ENCODE data around the gene MARCO. TPM values are rescaled to one million over a fixed set of nuclear protein-coding genes. Genes with fewer than 3 reads are reported as not detected.

The MARCO gene
- total RNA-seq, 1 donor from 2014 or later, result not detected

DNA sequence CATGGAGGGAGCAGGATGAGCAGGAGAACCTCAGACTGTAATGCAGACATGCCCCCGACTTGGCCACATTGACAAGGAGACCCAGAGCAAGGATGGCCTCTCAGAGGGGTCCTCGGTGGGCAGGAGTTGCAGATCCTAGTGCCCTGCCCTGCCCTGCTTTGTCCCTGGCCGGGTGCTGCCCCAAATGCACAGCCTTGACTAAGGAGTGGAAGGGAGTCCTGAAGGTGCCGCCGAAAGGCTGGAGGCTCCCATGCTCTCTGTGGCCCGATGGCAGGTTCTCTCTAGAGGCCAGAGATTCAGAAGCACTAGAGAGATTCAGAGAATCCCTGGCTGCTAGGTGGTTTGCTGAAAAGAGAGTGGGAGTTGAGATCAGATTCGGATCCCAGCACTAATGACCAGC is 64.4 kb downstream of the MARCO start:
- Mint-ChIP-seq H3K36me3 (ENCODE audit: low read depth) (no peaks in the 10 kb centered on the region), H3K27ac (no peak overlapping the region), H3K27me3 (ENCODE audit: insufficient read depth) (peaks cover 13% of the 10 kb centered on the region), H3K4me3 (no peak overlapping the region), H3K9me3 (no peaks in the 10 kb centered on the region), H3K4me1 (ENCODE audit: low read depth) (no peaks in the 10 kb centered on the region)
- intact Hi-C loops (cut with micrococcal nuclease), result no loop called here
- no peak for DNase-seq (ENCODE audit: low spot score)

DNA sequence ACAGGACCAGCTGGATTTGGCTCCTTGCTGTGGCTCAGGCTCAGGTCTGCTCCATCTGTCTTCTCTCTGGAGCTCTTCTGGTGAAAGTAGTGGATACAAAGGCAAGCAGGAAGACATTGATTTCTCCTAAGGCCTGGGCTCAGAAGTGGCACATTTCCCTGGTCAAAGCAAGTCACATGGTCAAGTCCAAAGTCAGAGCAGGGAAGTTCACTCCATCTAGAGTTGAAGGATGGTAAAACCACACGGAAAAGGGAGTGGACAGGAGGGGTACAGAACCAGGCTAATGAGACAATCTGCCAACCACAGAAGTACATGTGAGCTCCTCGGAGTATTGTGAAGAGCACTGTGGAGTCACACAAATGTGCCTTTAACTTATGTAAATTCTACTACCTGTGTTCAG is 66.1 kb downstream of the MARCO start:
- Mint-ChIP-seq H3K4me1 (ENCODE audit: low read depth) (no peaks in the 10 kb centered on the region), H3K9me3 (no peaks in the 10 kb centered on the region), H3K27ac (no peak overlapping the region), H3K27me3 (ENCODE audit: insufficient read depth) (peaks cover 11% of the 10 kb centered on the region), H3K36me3 (ENCODE audit: low read depth) (no peaks in the 10 kb centered on the region), H3K4me3 (no peak overlapping the region)
- intact Hi-C loops (cut with micrococcal nuclease), result no loop called here
- DNase-seq (ENCODE audit: low spot score), result no peak

DNA sequence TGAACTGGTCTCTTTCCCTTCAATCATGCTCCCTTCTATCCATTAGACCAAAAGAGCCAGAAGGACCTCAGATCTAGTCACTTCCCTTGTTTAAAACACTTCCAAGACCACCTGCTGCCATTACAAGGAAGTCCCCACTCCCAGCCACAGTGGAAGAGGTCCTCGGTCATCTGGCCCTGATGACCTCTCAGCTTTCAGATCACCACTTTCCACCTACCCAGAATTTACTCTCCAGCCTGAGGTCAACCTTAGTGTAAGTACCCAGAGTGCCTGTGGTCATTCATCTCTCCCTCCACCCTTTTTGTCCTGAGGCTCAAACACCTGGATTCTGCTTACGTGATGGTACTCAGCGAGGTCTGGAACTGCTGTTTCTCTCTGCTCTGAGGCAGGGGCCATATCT is 67.1 kb downstream of the MARCO start:
- H3K9me3 Mint-ChIP-seq, result no peaks in the 10 kb centered on the region
- H3K27me3 Mint-ChIP-seq (ENCODE audit: insufficient read depth), result peaks cover 11% of the 10 kb centered on the region
- DNase-seq (ENCODE audit: low spot score), result no peak
- no peaks in the 10 kb centered on the region for H3K4me1 Mint-ChIP-seq (ENCODE audit: low read depth)
- no peaks in the 10 kb centered on the region for H3K36me3 Mint-ChIP-seq (ENCODE audit: low read depth)
- intact Hi-C loops (cut with micrococcal nuclease), result no loop called here
- no peak overlapping the region for H3K27ac Mint-ChIP-seq
- H3K4me3 Mint-ChIP-seq, result no peak overlapping the region

DNA sequence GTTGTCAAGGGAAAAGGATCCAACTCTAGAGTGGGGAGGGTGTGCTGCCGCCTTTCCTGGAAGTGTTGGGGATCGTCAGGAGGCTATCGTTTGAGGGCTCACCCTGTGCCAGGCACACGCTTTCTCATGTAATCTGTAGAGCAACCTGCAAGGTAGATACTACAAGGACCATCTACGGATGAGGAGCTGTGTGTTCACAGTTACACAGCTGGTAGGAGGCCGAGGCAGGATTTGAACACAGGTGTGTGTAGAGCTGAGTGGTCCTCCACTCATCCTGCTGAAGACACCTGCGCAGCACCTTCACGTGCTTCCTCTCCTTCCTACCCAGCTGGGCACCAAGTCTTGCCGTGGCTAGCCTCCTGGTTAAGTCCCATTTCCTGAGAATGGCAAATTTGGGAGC is 68.3 kb downstream of the MARCO start:
- Mint-ChIP-seq H3K4me1 (ENCODE audit: low read depth) (no peaks in the 10 kb centered on the region), H3K27me3 (ENCODE audit: insufficient read depth) (peaks cover 11% of the 10 kb centered on the region), H3K4me3 (no peak overlapping the region), H3K36me3 (ENCODE audit: low read depth) (no peaks in the 10 kb centered on the region), H3K9me3 (no peaks in the 10 kb centered on the region), H3K27ac (no peak overlapping the region)
- no peak for DNase-seq (ENCODE audit: low spot score)
- intact Hi-C loops (cut with micrococcal nuclease), result no loop called here

DNA sequence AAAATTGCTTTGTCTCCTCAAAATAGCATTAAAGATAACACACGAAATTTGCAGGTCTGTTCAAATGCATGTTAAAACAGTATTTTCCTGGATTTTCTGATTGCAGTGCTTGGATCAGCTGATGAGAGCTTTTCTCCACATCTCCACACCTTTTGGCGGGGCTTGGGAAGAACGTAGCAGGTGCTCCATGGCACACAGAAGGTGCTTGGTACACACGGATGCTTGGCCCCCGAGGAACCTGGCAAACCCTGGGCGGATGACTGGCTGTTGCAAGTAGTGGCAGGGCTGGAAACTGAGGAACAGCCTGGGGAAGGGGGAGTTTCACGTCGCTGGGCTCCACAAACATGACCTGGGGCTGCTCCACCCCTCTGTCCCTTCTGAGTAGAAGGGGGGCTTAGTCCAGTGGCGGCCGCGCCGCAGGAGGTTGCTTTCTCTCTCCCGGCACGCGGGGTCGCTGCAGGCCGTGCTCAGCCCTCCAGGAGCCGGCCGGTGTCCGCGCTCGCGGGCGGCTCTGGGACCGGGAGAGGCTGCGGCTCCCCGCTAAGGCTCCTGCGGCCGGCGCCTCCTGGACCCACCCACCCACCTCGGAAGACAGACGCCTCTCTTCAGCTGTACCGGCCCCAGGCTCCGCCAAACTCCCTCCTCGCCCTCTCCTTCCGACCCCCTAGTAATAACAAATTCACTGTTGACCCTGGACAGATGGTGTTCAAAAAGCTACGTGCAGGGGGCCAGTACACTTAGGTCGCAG is 69.3 kb downstream of the MARCO start:
- no peaks in the 10 kb centered on the region for H3K36me3 Mint-ChIP-seq (ENCODE audit: low read depth)
- DNase-seq (ENCODE audit: low spot score), result no peak
- H3K27ac Mint-ChIP-seq, result no peak overlapping the region
- peaks cover 11% of the 10 kb centered on the region for H3K27me3 Mint-ChIP-seq (ENCODE audit: insufficient read depth)
- intact Hi-C loops (cut with micrococcal nuclease), result no loop called here
- no peak overlapping the region for H3K4me3 Mint-ChIP-seq
- H3K9me3 Mint-ChIP-seq, result no peaks in the 10 kb centered on the region
- no peaks in the 10 kb centered on the region for H3K4me1 Mint-ChIP-seq (ENCODE audit: low read depth)

DNA sequence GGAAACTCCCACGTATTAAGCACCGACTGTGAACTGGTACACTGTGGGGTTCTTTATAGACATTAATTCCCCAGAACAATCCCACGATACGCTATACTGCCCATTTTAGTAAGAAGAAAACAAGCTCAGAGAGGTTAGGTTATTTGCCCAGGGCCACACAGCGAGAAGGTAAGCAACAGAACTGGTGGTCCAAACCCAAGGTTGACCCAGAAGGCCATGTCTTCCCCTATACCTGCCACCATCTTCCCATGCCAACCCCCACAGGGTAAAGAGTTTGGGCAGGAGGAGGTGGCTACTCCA is 69.9 kb downstream of the MARCO start:
- H3K4me3 Mint-ChIP-seq, result no peak overlapping the region
- H3K9me3 Mint-ChIP-seq, result no peaks in the 10 kb centered on the region
- no peaks in the 10 kb centered on the region for H3K36me3 Mint-ChIP-seq (ENCODE audit: low read depth)
- peaks cover 11% of the 10 kb centered on the region for H3K27me3 Mint-ChIP-seq (ENCODE audit: insufficient read depth)
- intact Hi-C loops (cut with micrococcal nuclease), result no loop called here
- no peak overlapping the region for H3K27ac Mint-ChIP-seq
- no peaks in the 10 kb centered on the region for H3K4me1 Mint-ChIP-seq (ENCODE audit: low read depth)
- no peak for DNase-seq (ENCODE audit: low spot score)

DNA sequence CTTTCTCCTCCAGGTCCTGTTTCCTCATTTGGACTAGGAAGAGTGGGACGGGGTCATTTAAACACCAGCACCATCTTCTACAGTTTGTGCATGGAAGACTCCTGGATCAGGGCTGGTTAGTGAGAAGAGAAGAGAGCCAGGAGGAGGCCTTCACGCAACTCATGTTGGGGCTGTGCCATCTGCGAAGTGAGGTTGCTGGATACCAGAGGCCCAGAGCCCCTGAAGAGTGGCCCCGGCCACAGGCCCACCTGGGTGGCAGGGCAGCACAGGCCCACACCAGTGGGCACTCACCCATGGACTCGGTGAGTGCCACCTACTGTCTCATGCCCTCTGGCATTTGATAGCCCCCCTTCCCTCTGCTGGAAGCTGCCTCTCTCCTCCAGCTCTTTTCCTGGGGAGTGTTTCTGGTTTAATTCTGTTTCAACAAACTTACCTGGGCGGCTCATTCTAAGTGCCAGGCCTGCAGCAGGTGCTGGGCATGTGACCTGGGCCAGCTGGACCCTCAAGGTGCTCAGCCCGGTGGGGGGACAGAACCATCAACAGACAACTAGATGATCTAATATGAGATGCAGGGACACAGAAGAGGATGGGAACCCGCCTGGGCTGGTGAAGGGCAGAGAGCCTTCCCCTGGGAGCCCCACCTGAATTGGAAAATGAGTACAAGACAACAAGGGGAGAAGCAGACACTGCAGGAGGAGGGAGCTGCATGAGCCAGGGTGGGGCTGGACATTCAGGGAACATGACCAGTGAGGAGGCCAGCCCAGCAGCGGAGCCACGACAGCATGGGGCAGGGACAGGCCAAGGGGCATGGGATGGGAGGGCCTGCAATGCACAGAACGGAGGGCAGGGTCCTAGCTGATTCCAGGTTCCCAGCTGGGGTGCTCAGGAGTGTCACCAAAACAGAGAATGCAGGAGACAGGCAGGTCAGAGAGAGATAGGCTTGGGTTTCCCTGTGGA is 70.6 kb downstream of the MARCO start:
- intact Hi-C loops (cut with micrococcal nuclease), result no loop called here
- H3K4me1 Mint-ChIP-seq (ENCODE audit: low read depth), result no peaks in the 10 kb centered on the region
- H3K27ac Mint-ChIP-seq, result no peak overlapping the region
- no peaks in the 10 kb centered on the region for H3K9me3 Mint-ChIP-seq
- no peak for DNase-seq (ENCODE audit: low spot score)
- no peaks in the 10 kb centered on the region for H3K36me3 Mint-ChIP-seq (ENCODE audit: low read depth)
- no peak overlapping the region for H3K4me3 Mint-ChIP-seq
- H3K27me3 Mint-ChIP-seq (ENCODE audit: insufficient read depth), result peaks cover 8% of the 10 kb centered on the region

DNA sequence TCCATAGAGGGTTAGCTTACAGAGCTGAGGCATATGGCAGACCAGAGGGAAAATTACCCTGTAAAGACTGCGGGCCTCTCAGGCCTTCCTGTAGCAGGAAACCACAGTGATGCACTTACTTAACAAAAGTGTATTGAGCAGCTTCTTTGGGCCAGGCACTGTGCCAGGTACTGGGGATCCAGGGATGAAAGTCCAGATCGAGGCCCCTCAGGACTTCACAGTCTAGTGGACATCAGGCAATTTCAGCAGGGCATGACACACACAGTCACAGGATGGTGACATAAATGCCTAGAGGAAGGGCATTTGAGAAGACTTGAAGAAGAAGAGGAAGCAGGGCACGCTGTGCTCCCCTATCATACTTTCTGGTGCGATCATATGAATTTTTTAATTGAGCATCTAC is 71.7 kb downstream of the MARCO start:
- Mint-ChIP-seq H3K27ac (peak overlapping the region; percentile 21), H3K9me3 (no peaks in the 10 kb centered on the region), H3K4me3 (no peak overlapping the region), H3K36me3 (ENCODE audit: low read depth) (no peaks in the 10 kb centered on the region), H3K4me1 (ENCODE audit: low read depth) (no peaks in the 10 kb centered on the region), H3K27me3 (ENCODE audit: insufficient read depth) (peaks cover 8% of the 10 kb centered on the region)
- no peak for DNase-seq (ENCODE audit: low spot score)
- intact Hi-C loops (cut with micrococcal nuclease), result no loop called here

DNA sequence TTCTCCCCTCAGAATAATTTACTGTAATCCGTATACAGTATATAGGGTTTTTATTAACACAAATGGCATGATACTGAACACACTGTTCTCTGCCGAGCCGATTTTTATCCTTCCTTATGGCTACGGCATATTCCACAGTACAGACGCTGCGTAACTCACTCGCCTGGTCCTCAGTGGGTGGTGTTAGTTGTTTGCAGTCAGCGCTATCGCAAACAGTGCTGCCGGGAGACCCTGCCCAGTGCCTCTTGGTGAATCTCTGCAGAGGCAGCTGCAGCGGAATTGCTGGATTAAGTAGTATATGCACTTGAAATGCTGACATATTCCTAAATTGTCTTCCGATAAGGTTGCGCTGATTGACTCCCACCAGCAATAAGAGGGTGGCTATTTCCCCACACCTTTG is 73.9 kb downstream of the MARCO start:
- no peaks in the 10 kb centered on the region for H3K9me3 Mint-ChIP-seq
- no peak overlapping the region for H3K27ac Mint-ChIP-seq
- no peak overlapping the region for H3K4me3 Mint-ChIP-seq
- DNase-seq (ENCODE audit: low spot score), result no peak
- H3K36me3 Mint-ChIP-seq (ENCODE audit: low read depth), result no peaks in the 10 kb centered on the region
- intact Hi-C loops (cut with micrococcal nuclease), result no loop called here
- no peaks in the 10 kb centered on the region for H3K4me1 Mint-ChIP-seq (ENCODE audit: low read depth)
- H3K27me3 Mint-ChIP-seq (ENCODE audit: insufficient read depth), result peaks cover 2% of the 10 kb centered on the region

DNA sequence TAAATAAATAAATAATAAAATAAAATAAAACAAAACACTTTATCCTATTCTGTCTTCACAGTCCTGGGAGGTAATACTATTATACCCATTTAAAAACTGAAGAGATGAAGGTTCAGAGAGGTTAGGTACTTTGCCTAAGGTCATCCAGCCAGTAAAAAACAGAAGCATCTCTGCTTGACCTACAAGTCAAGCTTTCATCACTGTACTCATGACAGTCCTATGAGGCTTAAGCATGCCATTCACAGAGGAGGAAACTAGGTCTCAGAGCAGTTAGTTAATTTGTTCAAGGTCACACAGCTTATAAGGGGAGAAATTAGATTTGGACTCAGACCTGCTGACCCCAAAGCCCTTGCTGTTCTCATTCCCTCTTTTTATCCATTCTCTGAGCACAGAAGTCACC is 77.5 kb downstream of the MARCO start:
- Mint-ChIP-seq H3K4me1 (ENCODE audit: low read depth) (no peaks in the 10 kb centered on the region), H3K27ac (no peak overlapping the region), H3K4me3 (no peak overlapping the region), H3K36me3 (ENCODE audit: low read depth) (no peaks in the 10 kb centered on the region), H3K9me3 (no peaks in the 10 kb centered on the region), H3K27me3 (ENCODE audit: insufficient read depth) (no peaks in the 10 kb centered on the region)
- intact Hi-C loops (cut with micrococcal nuclease), result no loop called here
- DNase-seq (ENCODE audit: low spot score), result no peak

DNA sequence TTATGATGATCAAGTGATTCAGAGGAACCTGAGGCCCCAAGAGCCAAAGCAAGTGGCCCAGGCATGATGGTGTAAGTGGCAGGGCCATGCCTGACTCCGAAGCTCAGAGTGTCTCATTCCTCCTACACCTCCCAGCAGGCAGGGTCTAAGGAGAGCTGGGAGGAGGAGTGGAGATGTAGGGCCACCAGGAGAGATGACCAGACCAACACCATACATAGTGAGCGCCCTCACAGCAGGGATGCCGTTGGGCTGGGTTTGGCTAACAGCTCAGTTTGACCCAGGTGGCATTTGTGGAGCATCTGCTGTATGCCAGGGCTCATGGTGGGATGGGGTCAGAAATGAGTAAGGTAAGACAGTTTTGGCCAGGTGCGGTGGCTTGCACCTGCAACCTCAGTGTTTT is 80.7 kb downstream of the MARCO start:
- no peaks in the 10 kb centered on the region for H3K9me3 Mint-ChIP-seq
- intact Hi-C loops (cut with micrococcal nuclease), result no loop called here
- H3K27me3 Mint-ChIP-seq (ENCODE audit: insufficient read depth), result no peaks in the 10 kb centered on the region
- no peak overlapping the region for H3K27ac Mint-ChIP-seq
- H3K4me3 Mint-ChIP-seq, result no peak overlapping the region
- H3K4me1 Mint-ChIP-seq (ENCODE audit: low read depth), result no peaks in the 10 kb centered on the region
- H3K36me3 Mint-ChIP-seq (ENCODE audit: low read depth), result no peaks in the 10 kb centered on the region
- no peak for DNase-seq (ENCODE audit: low spot score)

DNA sequence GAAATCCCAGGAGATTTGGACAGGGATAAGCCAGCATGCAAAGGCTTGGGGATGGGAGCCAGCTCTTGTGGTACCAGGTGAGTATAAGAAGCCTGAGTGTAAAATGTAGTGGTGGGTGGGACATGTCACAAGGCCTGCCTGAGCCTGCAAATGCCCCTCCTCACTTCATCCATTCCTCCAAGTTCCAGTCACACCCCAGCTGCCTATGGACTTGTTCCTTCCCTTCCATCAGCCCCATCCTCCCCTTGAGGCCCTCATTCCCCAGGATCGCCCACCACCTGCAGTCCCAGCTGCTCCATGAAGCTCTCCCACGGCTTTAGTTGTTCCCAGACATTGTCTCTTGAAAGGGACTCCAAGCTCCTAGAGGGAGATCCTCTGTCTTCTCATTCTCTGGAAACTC is 81.5 kb downstream of the MARCO start:
- Mint-ChIP-seq H3K4me1 (ENCODE audit: low read depth) (no peaks in the 10 kb centered on the region), H3K4me3 (no peak overlapping the region), H3K9me3 (no peaks in the 10 kb centered on the region), H3K27me3 (ENCODE audit: insufficient read depth) (no peaks in the 10 kb centered on the region), H3K27ac (no peak overlapping the region), H3K36me3 (ENCODE audit: low read depth) (no peaks in the 10 kb centered on the region)
- DNase-seq (ENCODE audit: low spot score), result no peak
- intact Hi-C loops (cut with micrococcal nuclease), result no loop called here

DNA sequence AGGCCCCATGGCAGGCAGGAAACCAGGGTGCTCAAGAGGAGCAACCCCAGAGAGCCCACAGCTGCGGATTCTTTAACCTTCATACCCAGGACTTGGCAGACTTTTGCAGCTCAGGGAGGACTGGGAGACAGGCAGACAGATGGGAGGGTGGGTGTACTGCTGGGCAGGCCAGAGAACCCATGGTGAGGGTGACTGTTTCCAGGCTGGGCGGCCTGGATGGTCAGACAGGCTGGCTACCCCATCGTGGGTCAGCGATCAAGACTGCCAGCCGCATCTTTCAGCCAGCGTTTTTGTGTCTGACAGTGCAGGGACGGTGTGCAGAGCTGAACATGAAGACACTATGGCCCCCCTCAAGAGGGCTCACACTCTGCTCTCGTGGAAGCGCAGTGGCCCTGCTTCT is 82.2 kb downstream of the MARCO start:
- H3K9me3 Mint-ChIP-seq, result no peaks in the 10 kb centered on the region
- H3K27ac Mint-ChIP-seq, result no peak overlapping the region
- intact Hi-C loops (cut with micrococcal nuclease), result no loop called here
- no peak for DNase-seq (ENCODE audit: low spot score)
- no peaks in the 10 kb centered on the region for H3K27me3 Mint-ChIP-seq (ENCODE audit: insufficient read depth)
- no peaks in the 10 kb centered on the region for H3K4me1 Mint-ChIP-seq (ENCODE audit: low read depth)
- H3K36me3 Mint-ChIP-seq (ENCODE audit: low read depth), result no peaks in the 10 kb centered on the region
- no peak overlapping the region for H3K4me3 Mint-ChIP-seq

All from activated T-helper 1 cell treated with anti-CD3 and anti-CD28 coated beads, Interleukin-12 subunit alpha, Interleukin-12 subunit beta, Interleukin-2, Interleukin-4 antibody, amounts not matched to agents 30 ng/mL and 10 ng/mL and 1 ng/mL, durations not matched to agents 14 hours and 24 hours and 36 hours (primary cell).